SK-N-SH (cell line): ENCODE data around the gene GAP43. TPM values are rescaled to one million over a fixed set of nuclear protein-coding genes. Genes with fewer than 3 reads are reported as not detected.

ENCODE experiments used
- CTCF ChIA-PET: fragments of 300-600, 350-600 bp; formaldehyde crosslinking; extraction: SDS; loops from one replicate; lab custom pipeline; 2021; lab: Yijun Ruan, JAX
- POLR2A ChIA-PET: fragments of 350-600 bp; sonication (Branson Sonifier 250); formaldehyde crosslinking; extraction: SDS; loops from one replicate; lab custom pipeline; 2020; ENCODE audit warnings: antibody characterized with exemption, inconsistent platforms; lab: Yijun Ruan, JAX
- DNase-seq: peaks from one replicate; pipeline ENCODE4 v3.0.0; 2012
- H2AFZ ChIP-seq: fragments of 200-600 bp; sonication (generic); 2 replicates; pipeline ENCODE4 v1.8.1; 2016; ENCODE audit warnings: antibody characterized with exemption, mild to moderate bottlenecking, low read depth
- H3F3A ChIP-seq: fragments of 200-600 bp; sonication (generic); replicated peaks from 2 replicates; pipeline ENCODE3; 2016; ENCODE audit warnings: antibody characterized with exemption, mild to moderate bottlenecking; ENCODE audit not compliant: insufficient read depth
- H3K27ac ChIP-seq, 2 experiments: fragments of 200-500 bp in 1 of 2; fragments of 200-600 bp in 1 of 2; sonication (Bioruptor generic) in 1 of 2; sonication (generic), shearing (Covaris generic) in 1 of 2; 2 replicates each; pipeline versions ENCODE4 v1.5.1 to v1.6.1; 2014 to 2016; ENCODE audit warnings: low read depth in 2 of 2, inconsistent platforms in 1 of 2, low read length in 1 of 2, mild to moderate bottlenecking in 1 of 2, mixed read lengths in 1 of 2
- H3K27me3 ChIP-seq: fragments of 200-600 bp; sonication (generic), shearing (Covaris generic); 2 replicates; pipeline ENCODE4 v1.6.1; 2016; ENCODE audit warnings: mixed run types; ENCODE audit not compliant: insufficient read depth
- H3K36me3 ChIP-seq, 2 experiments: fragments of 200-500 bp in 1 of 2; fragments of 200-600 bp in 1 of 2; sonication (Bioruptor generic) in 1 of 2; sonication (generic) in 1 of 2; replicated peaks in 1 of 2; 2 replicates each; pipeline versions ENCODE3 to v1.5.1; 2014 to 2016; ENCODE audit warnings: low read length in 1 of 2, mild to moderate bottlenecking in 1 of 2; ENCODE audit not compliant: insufficient read depth in 2 of 2, control insufficient read depth in 1 of 2
- H3K4me1 ChIP-seq, 2 experiments: fragments of 200-500 bp in 1 of 2; fragments of 200-600 bp in 1 of 2; sonication (Bioruptor generic) in 1 of 2; sonication (generic), shearing (Covaris generic) in 1 of 2; 2 replicates each; pipeline versions ENCODE4 v1.5.1 to v1.6.1; 2014 to 2016; ENCODE audit warnings: low read depth in 1 of 2, low read length in 1 of 2, mixed run types in 1 of 2; ENCODE audit not compliant: insufficient read depth in 2 of 2, control insufficient read depth in 1 of 2
- H3K4me2 ChIP-seq: fragments of 200-600 bp; sonication (generic), shearing (Covaris generic); 2 replicates; pipeline ENCODE4 v1.6.1; 2017; ENCODE audit warnings: mixed run types
- H3K4me3 ChIP-seq, 2 experiments: fragments of 200-500 bp in 1 of 2; fragments of 200-600 bp in 1 of 2; sonication (Bioruptor generic) in 1 of 2; sonication (generic), shearing (Covaris generic) in 1 of 2; 2 replicates each; pipeline versions ENCODE4 v1.5.1 to v1.8.1; 2014 to 2016; ENCODE audit warnings: low read depth in 2 of 2, inconsistent platforms in 1 of 2, low read length in 1 of 2, mild to moderate bottlenecking in 1 of 2, mixed read lengths in 1 of 2, moderate library complexity in 1 of 2
- H3K79me2 ChIP-seq: fragments of 200-600 bp; sonication (generic); 2 replicates; pipeline ENCODE4 v1.8.1; 2017; ENCODE audit warnings: mild to moderate bottlenecking; ENCODE audit not compliant: insufficient read depth
- H3K9ac ChIP-seq: fragments of 200-600 bp; sonication (generic); 2 replicates; pipeline ENCODE4 v1.6.1; 2017; ENCODE audit warnings: mixed run types
- H3K9me2 ChIP-seq: fragments of 200-600 bp; sonication (generic); 2 replicates; pipeline ENCODE4 v1.6.1; 2017; ENCODE audit warnings: mixed run types
- H3K9me3 ChIP-seq: fragments of 200-600 bp; sonication (generic); 2 replicates; pipeline ENCODE4 v1.6.1; 2017; ENCODE audit warnings: mixed run types, mild to moderate bottlenecking, moderate library complexity
- H4K20me1 ChIP-seq: fragments of 200-600 bp; sonication (generic); 2 replicates; pipeline ENCODE4 v1.6.1; 2017; ENCODE audit warnings: mild to moderate bottlenecking, mixed run types; ENCODE audit not compliant: insufficient read depth
- CTCF ChIP-seq: fragments of 200-600 bp; sonication (generic); IDR thresholded peaks from 2 replicates; pipeline ENCODE4 v1.6.1; 2017; ENCODE audit warnings: antibody characterized with exemption, mild to moderate bottlenecking, moderate library complexity
- ELF1 ChIP-seq: IDR thresholded peaks from 2 replicates; pipeline ENCODE4 v1.4.0; 2012
- FOSL2 ChIP-seq: IDR thresholded peaks from 2 replicates; pipeline ENCODE4 v1.4.0; 2012; ENCODE audit warnings: low read depth, mild to moderate bottlenecking, moderate library complexity, borderline replicate concordance
- GABPA ChIP-seq: IDR thresholded peaks from 2 replicates; pipeline ENCODE4 v1.4.0; 2012; ENCODE audit warnings: low read depth, mild to moderate bottlenecking
- MAX ChIP-seq: IDR thresholded peaks from 2 replicates; pipeline ENCODE4 v1.4.0; 2012; ENCODE audit warnings: low read depth
- MXI1 ChIP-seq: IDR thresholded peaks from 2 replicates; pipeline ENCODE4 v1.6.1; 2012; ENCODE audit warnings: mild to moderate bottlenecking, low read depth, low read length, improper control_type of control experiment
- NRF1 ChIP-seq: IDR thresholded peaks from 2 replicates; pipeline ENCODE4 v1.6.1; 2012; ENCODE audit warnings: low read depth, mild to moderate bottlenecking, low read length
- SIN3A ChIP-seq: IDR thresholded peaks from 2 replicates; pipeline ENCODE4 v1.6.1; 2012; ENCODE audit warnings: low read depth, mild to moderate bottlenecking, low read length, moderate library complexity, borderline replicate concordance
- TAF1 ChIP-seq: IDR thresholded peaks from 2 replicates; pipeline ENCODE4 v1.6.1; 2012; ENCODE audit warnings: low read depth, mild to moderate bottlenecking, low read length, moderate library complexity, borderline replicate concordance
- USF1 ChIP-seq: IDR thresholded peaks from 2 replicates; pipeline ENCODE4 v1.4.0; 2012; ENCODE audit warnings: low read depth, borderline replicate concordance
- USF2 ChIP-seq: fragments of 150-350 bp; IDR thresholded peaks from 2 replicates; pipeline ENCODE4 v1.6.1; 2017; ENCODE audit warnings: antibody characterized with exemption, low read length, low read depth, borderline replicate concordance
- ZBTB33 ChIP-seq: IDR thresholded peaks from 2 replicates; pipeline ENCODE4 v1.4.0; 2012; ENCODE audit warnings: low read depth, borderline replicate concordance
- WGBS: methylation state at CpG from one replicate; pipeline ENCODE4 v1.1.6; 2017; ENCODE audit warnings: low lambda C conversion rate; 5-methylcytosine and 5-hydroxymethylcytosine counted together
- polyA plus RNA-seq, 3 experiments: library from polyadenylated mRNA; depleted of rRNA; stranded (reverse); fragments of >200 nt; gene quantifications; 2 replicates each; pipeline ENCODE4 v1.2.3, GENCODE V29; 2012

GAP43 gene
- polyA plus RNA-seq, 1 of the 3 experiments (the other 2 are of a cell fraction) = 14.0 TPM

GRCh38 chr3:115598216-115598615 lies 25.1 kb upstream of the GAP43 start (continued):
- TF ChIP-seq USF2 (no peak), ZBTB33 (no peak), FOSL2 (no peak)

- Histone ChIP-seq H3K4me3 (no peak overlapping the region), H3K9ac (no peak overlapping the region)
- TF ChIP-seq TAF1 = no peak
- no peak for TF ChIP-seq ELF1
- no peak for TF ChIP-seq MAX
- no peak for TF ChIP-seq SIN3A
- no peak for TF ChIP-seq USF1
- no peak for TF ChIP-seq MXI1
- no peak for TF ChIP-seq GABPA
- no peak for TF ChIP-seq CTCF
- TF ChIP-seq NRF1 = no peak
- TF ChIP-seq, all 33 proteins: peak for 0
- H3K27ac ChIP-seq = no peak overlapping the region
- no peaks in the 10 kb centered on the region for H3K9me3 ChIP-seq
- no peaks in the 10 kb centered on the region for H3F3A ChIP-seq
- CTCF ChIA-PET = interaction anchor here (1.2 kb wide), 1 partner anchor 182 kb away, joined by 3 read pairs; no protein-coding TSS in a partner anchor
- H2AFZ ChIP-seq = no peak overlapping the region
- no peaks in the 10 kb centered on the region for H3K27me3 ChIP-seq
- no peaks in the 10 kb centered on the region for H4K20me1 ChIP-seq
- no peaks in the 10 kb centered on the region for H3K79me2 ChIP-seq
- no peaks in the 10 kb centered on the region for H3K4me1 ChIP-seq
- POLR2A ChIA-PET = no interaction called here
- no peaks in the 10 kb centered on the region for H3K36me3 ChIP-seq
- no peak for DNase-seq
- H3K4me2 ChIP-seq = no peak overlapping the region
- H3K9me2 ChIP-seq = no peaks in the 10 kb centered on the region
- WGBS = 67% methylated on average over 1 of the region's 2 CpGs
Measured at GRCh38 chr3:115602194-115602593, 21.1 kb upstream of the GAP43 start.
